Measurements from ENCODE around the gene CDC123. TPM values are rescaled to one million over a fixed set of nuclear protein-coding genes. Genes with fewer than 3 reads are reported as not detected.

Gene CDC123
- total RNA-seq, 1 donor from 2014 or later, result 60.2 TPM

DNA sequence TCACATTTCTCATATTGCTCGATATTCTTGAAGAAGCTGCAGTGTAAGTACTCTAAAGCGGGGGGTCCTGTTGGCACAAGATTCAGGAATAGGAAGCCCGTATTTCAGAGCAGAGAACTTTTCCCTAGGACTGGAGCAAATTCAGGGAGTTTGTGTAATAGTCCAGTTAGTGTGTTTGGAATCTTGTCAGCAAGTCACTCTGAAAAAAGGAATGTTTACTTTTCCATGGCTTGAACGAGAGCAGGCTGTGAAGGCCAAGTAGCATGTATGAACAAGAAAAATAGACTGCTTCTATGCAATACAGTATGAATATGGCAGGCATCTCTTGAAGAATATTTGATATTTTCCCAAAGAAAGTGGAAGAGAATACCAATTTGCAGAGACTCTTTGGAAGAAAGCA lies 39.8 kb downstream of the CDC123 start:
- no peak for DNase-seq (ENCODE audit: low spot score in 2 of 2, unreplicated experiment in 2 of 2)
- no peaks in the 10 kb centered on the region for H3K27me3 Mint-ChIP-seq (ENCODE audit: low read depth)
- H3K4me3 Mint-ChIP-seq, result no peak overlapping the region
- no peaks in the 10 kb centered on the region for H3K9me3 Mint-ChIP-seq
- no peak for TF ChIP-seq CTCF (IDR thresholded peaks at IDR 0.05; ENCODE audit: unreplicated experiment)
- H3K36me3 Mint-ChIP-seq, result peaks cover 40% of the 10 kb centered on the region
- no peaks in the 10 kb centered on the region for H3K4me1 Mint-ChIP-seq
- H3K27ac Mint-ChIP-seq, result no peak overlapping the region

DNA sequence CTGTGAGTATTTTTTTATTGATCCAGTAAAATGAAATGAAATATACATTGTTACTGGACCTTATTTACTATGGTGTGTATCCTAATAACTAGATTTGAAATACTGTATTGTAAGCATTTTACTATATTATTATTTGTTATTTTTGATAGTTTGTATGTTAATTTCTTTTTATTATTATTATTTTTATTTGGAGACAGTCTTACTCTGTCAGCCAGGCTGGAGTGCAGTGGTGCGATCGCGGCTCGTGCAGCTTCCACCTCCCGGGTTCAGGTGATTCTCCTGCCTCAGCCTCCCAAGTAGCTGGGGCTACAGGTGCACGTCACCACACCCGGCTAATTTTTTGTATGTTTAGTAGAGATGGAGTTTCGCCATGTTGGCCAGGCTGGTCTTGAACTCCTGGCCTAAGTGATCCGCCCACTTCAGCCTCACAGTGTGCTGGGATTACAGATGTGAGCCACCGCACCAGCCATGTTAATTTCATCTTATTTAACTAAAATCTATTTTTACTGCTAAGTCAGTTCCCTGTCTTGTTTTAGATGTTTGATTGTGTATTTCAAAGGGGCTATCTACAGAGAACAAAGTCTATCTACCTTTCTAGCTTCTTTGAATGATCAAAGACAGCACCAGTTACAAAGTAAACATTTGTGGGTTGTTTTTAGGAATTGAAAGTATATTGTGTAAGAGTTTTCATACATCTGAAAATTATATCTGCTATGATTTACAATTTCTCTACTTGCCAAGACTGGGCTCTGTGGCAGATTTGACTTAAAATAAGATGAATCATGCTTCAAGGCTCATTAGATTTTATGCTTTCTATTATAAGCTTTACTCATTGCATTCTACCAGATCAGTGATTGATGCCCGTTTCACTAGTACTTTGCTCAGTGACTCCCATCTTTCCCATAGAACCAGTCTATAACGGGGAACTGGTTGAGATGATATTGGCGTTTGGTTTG lies 41.6 kb downstream of the CDC123 start:
- Mint-ChIP-seq H3K4me3 (no peak overlapping the region), H3K27ac (no peak overlapping the region), H3K4me1 (peaks cover 13% of the 10 kb centered on the region), H3K9me3 (no peaks in the 10 kb centered on the region), H3K36me3 (peaks cover 40% of the 10 kb centered on the region), H3K27me3 (ENCODE audit: low read depth) (no peaks in the 10 kb centered on the region)
- no peak for TF ChIP-seq CTCF (IDR thresholded peaks at IDR 0.05; ENCODE audit: unreplicated experiment)
- DNase-seq (ENCODE audit: low spot score in 2 of 2, unreplicated experiment in 2 of 2), result no peak

DNA sequence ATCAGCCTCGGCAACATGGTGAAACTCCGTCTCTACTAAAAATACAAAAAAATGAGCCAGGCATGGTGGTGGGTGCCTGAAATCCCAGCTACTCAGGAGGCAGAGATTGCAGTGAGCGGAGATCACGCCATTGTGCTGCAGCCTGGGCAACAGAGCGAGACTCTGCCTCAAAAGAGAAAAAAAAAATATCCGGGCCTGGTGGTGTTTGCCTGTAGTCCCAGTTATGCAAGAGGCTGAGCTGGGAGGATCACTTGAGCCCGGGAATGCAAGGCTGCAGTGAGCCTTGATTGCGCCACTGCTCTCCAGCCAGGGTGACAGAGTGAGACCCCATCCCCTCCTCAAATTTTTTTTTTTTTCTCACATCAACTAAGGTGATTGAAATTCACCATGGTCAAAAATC lies 42.8 kb downstream of the CDC123 start:
- H3K4me1 Mint-ChIP-seq, result peaks cover 13% of the 10 kb centered on the region
- no peak overlapping the region for H3K4me3 Mint-ChIP-seq
- no peaks in the 10 kb centered on the region for H3K27me3 Mint-ChIP-seq (ENCODE audit: low read depth)
- H3K36me3 Mint-ChIP-seq, result peaks cover 42% of the 10 kb centered on the region
- H3K9me3 Mint-ChIP-seq, result no peaks in the 10 kb centered on the region
- no peak overlapping the region for H3K27ac Mint-ChIP-seq
- DNase-seq (ENCODE audit: low spot score in 2 of 2, unreplicated experiment in 2 of 2), result no peak
- TF ChIP-seq CTCF (IDR thresholded peaks at IDR 0.05; ENCODE audit: unreplicated experiment), result no peak

- TF ChIP-seq CTCF (IDR thresholded peaks at IDR 0.05; ENCODE audit: unreplicated experiment), result no peak
- Mint-ChIP-seq H3K4me3 (no peak overlapping the region), H3K27ac (peak overlapping the region; percentile 75), H3K36me3 (peaks cover 39% of the 10 kb centered on the region), H3K9me3 (no peaks in the 10 kb centered on the region), H3K4me1 (peaks cover 13% of the 10 kb centered on the region), H3K27me3 (ENCODE audit: low read depth) (no peaks in the 10 kb centered on the region)
- DNase-seq (ENCODE audit: low spot score in 2 of 2, unreplicated experiment in 2 of 2), result no peak
Measured at GRCh38 chr10:12241810-12242529, 46.0 kb downstream of the CDC123 start.

- no peak overlapping the region for H3K4me3 Mint-ChIP-seq
- no peaks in the 10 kb centered on the region for H3K9me3 Mint-ChIP-seq
- no peak for DNase-seq (ENCODE audit: low spot score in 2 of 2, unreplicated experiment in 2 of 2)
- no peaks in the 10 kb centered on the region for H3K27me3 Mint-ChIP-seq (ENCODE audit: low read depth)
- H3K36me3 Mint-ChIP-seq, result peaks cover 36% of the 10 kb centered on the region
- H3K27ac Mint-ChIP-seq, result no peak overlapping the region
- no peak for TF ChIP-seq CTCF (IDR thresholded peaks at IDR 0.05; ENCODE audit: unreplicated experiment)
- H3K4me1 Mint-ChIP-seq, result peaks cover 13% of the 10 kb centered on the region
Measured at GRCh38 chr10:12243864-12244620, 48.1 kb downstream of the CDC123 start.
